Central memory CD8-positive, alpha-beta T cell (primary cell): Measurements from ENCODE around the gene C11orf86.

Experiments
- ATAC-seq: fragments of 150-1000 bp; cut with Tn5 transposase; replicated peaks from 2 replicates; pipeline ENCODE4 v1.10.0; 2022; ENCODE audit warnings: mild to moderate bottlenecking, moderate FRiP score, moderate number of reproducible peaks; ENCODE audit not compliant: poor library complexity, severe bottlenecking; ENCODE audit errors: extremely low read depth
- DNase-seq, 2 donors: peaks; one replicate each; pipeline ENCODE4 v3.0.0; 2021; ENCODE audit warnings: low spot score in 2 of 2
- H3K27ac Mint-ChIP-seq: one replicate; pipeline ENCODE4 v1.8.0; 2022; ENCODE audit warnings: low read depth, mild to moderate bottlenecking, moderate library complexity, mixed read lengths
- H3K27me3 Mint-ChIP-seq: one replicate; pipeline ENCODE4 v1.8.0; 2022; ENCODE audit warnings: mixed read lengths
- H3K36me3 Mint-ChIP-seq: one replicate; pipeline ENCODE4 v1.8.0; 2022; ENCODE audit warnings: mild to moderate bottlenecking, moderate library complexity, mixed read lengths; ENCODE audit not compliant: insufficient read depth
- H3K4me1 Mint-ChIP-seq: one replicate; pipeline ENCODE4 v1.8.0; 2022; ENCODE audit warnings: mixed read lengths
- H3K4me3 Mint-ChIP-seq: one replicate; pipeline ENCODE4 v1.8.0; 2022; ENCODE audit warnings: mild to moderate bottlenecking, moderate library complexity, mixed read lengths
- H3K9me3 Mint-ChIP-seq: one replicate; pipeline ENCODE4 v1.8.0; 2022; ENCODE audit warnings: mixed read lengths

Gene C11orf86

DNA sequence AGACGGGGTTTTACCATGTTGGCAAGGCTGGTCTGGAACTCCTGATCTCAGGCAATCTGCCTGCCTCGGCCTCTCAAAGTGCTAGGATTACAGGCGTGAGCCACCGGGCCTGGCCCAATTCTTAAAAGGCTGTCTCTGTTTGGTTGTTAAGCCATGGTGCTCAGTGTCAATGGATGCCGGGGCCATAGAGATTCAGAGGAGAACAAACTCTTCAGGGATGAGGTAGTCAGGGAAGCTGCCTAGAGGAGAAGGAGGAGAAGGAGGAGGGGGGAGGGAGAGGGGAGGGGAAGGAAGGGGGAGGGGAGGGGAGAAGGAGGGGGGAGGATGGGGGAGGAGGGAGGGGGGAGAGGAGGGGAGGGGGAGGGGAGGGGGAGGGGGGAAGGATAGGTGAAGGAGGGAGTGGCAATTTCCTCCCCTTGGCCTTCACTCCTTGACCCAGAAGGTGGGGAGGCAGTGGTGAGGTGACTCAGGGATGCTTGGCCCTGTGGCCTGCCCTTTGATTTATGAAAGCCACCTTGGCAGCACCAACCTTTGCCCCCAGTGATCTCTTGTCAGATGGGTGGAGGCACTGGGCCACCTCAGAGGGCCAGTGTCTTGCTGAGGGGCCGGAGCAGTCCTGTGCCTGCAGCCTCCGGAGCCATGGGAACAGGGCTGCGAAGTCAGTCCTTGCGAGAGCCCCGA, at the start of gene C11orf86:
Gene C11orf86, plus strand, starts transcription at position 581 of the 681 bp plus-strand sequence. Its CDS starts 59 bp downstream, at position 640.
- Mint-ChIP-seq H3K4me1 (no peaks in the 10 kb centered on the region), H3K4me3 (no peak within 1 kb of the TSS), H3K9me3 (no peaks in the 10 kb centered on the region), H3K27ac (no peak within 1 kb of the TSS), H3K36me3 (no peaks in the 10 kb centered on the region), H3K27me3 (peaks cover 20% of the 10 kb centered on the region)
- no peak for DNase-seq
- no peak for ATAC-seq

DNA sequence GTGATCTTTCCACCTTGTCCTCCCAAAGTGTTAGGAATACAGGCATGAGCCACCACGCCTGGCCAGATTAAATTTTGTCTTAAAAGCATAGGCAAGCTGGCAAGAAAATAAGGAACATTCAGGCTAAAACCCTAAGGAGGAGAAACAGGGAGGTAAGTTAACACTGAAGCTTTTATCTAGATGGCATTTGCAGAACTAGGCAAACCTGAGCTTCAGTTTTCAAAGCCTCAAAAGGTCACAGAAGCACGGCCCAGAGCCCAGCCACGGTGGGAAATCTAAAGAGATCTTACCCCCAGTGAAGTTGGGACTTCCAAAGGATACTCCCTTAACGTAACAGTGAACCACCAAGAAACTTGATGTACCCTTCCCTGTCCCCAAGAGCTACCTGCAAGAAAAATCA, 45.4 kb upstream of the C11orf86 start:
- ATAC-seq (no peak), DNase-seq (no peak)
- Mint-ChIP-seq H3K27me3 (peaks cover 20% of the 10 kb centered on the region), H3K27ac (no peak overlapping the region), H3K9me3 (no peaks in the 10 kb centered on the region), H3K4me3 (no peak overlapping the region), H3K4me1 (no peaks in the 10 kb centered on the region), H3K36me3 (no peaks in the 10 kb centered on the region)

DNA sequence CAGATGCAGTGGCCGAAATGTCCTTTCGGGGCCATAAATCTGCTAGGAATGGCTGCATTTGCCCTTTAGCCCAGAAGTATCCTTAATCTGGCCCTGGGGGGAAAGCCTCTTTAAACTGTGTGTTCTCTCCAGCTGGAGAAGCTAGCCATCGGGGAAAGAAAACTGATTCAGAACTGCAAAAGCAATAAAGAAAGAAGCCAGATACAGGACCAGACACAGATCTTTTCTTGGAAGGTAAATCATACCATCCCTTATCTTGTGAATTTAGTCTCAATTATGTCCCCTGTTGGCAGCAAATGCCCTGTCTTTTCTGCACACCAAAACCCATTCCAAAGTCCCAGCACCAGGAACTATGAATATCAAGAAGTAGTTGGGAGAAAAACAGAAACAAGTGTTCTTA, 42.6 kb upstream of the C11orf86 start:
- no peaks in the 10 kb centered on the region for H3K4me1 Mint-ChIP-seq
- H3K27ac Mint-ChIP-seq, result no peak overlapping the region
- H3K27me3 Mint-ChIP-seq, result peaks cover 22% of the 10 kb centered on the region
- H3K36me3 Mint-ChIP-seq, result no peaks in the 10 kb centered on the region
- no peaks in the 10 kb centered on the region for H3K9me3 Mint-ChIP-seq
- DNase-seq, result no peak
- H3K4me3 Mint-ChIP-seq, result no peak overlapping the region
- no peak for ATAC-seq

- ATAC-seq, result no peak
- H3K9me3 Mint-ChIP-seq, result no peaks in the 10 kb centered on the region
- peaks cover 22% of the 10 kb centered on the region for H3K27me3 Mint-ChIP-seq
- no peaks in the 10 kb centered on the region for H3K4me1 Mint-ChIP-seq
- no peaks in the 10 kb centered on the region for H3K36me3 Mint-ChIP-seq
- H3K4me3 Mint-ChIP-seq, result no peak overlapping the region
- no peak overlapping the region for H3K27ac Mint-ChIP-seq
- DNase-seq, result no peak
Measured at GRCh38 chr11:66933531-66933930, 41.6 kb upstream of the C11orf86 start.

- H3K27me3 Mint-ChIP-seq, result peaks cover 22% of the 10 kb centered on the region
- no peak for ATAC-seq
- H3K4me1 Mint-ChIP-seq, result no peaks in the 10 kb centered on the region
- no peaks in the 10 kb centered on the region for H3K9me3 Mint-ChIP-seq
- DNase-seq, result no peak
- no peaks in the 10 kb centered on the region for H3K36me3 Mint-ChIP-seq
- no peak overlapping the region for H3K27ac Mint-ChIP-seq
- no peak overlapping the region for H3K4me3 Mint-ChIP-seq
Measured at GRCh38 chr11:66934950-66935779, 39.9 kb upstream of the C11orf86 start.

- Mint-ChIP-seq H3K4me3 (no peak overlapping the region), H3K27me3 (peaks cover 22% of the 10 kb centered on the region), H3K36me3 (no peaks in the 10 kb centered on the region), H3K9me3 (no peaks in the 10 kb centered on the region), H3K4me1 (no peaks in the 10 kb centered on the region), H3K27ac (no peak overlapping the region)
- no peak for DNase-seq
- no peak for ATAC-seq
Measured at GRCh38 chr11:66936311-66936711, 38.8 kb upstream of the C11orf86 start.

GRCh38 chr11:66937193-66937733, 37.8 kb upstream of the C11orf86 start:
- ATAC-seq (no peak), DNase-seq (no peak)
- peaks cover 22% of the 10 kb centered on the region for H3K27me3 Mint-ChIP-seq
- no peak overlapping the region for H3K27ac Mint-ChIP-seq
- H3K4me1 Mint-ChIP-seq, result no peaks in the 10 kb centered on the region
- H3K9me3 Mint-ChIP-seq, result no peaks in the 10 kb centered on the region
- no peak overlapping the region for H3K4me3 Mint-ChIP-seq
- H3K36me3 Mint-ChIP-seq, result no peaks in the 10 kb centered on the region

DNA sequence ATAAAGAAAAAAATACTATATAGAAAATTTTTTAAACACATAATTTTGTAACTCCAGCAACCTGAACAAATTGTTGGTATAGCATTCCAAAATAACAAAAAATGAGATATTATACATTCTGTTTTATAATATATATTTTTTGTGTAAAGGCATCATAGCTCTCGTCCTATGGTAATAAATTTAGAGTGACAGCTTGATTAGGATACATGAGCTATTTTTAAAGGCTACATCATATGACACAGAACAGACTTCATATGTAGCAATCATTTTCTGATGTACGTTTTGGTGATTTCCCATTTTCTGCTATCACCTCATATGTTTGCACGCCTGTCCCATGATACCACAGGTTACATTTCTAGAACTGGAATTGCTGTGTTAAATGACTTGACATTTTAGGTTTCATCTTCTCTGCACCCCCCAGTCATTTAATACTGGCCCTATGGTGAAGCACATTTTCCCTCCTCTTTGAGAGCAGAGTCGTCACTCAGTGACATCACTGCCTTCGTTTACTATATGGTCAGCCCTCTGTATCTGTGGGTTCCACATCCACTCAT, 36.4 kb upstream of the C11orf86 start:
- Mint-ChIP-seq H3K4me3 (no peak overlapping the region), H3K4me1 (no peaks in the 10 kb centered on the region), H3K9me3 (no peaks in the 10 kb centered on the region), H3K27ac (no peak overlapping the region), H3K36me3 (no peaks in the 10 kb centered on the region), H3K27me3 (peaks cover 13% of the 10 kb centered on the region)
- ATAC-seq, result no peak
- no peak for DNase-seq

DNA sequence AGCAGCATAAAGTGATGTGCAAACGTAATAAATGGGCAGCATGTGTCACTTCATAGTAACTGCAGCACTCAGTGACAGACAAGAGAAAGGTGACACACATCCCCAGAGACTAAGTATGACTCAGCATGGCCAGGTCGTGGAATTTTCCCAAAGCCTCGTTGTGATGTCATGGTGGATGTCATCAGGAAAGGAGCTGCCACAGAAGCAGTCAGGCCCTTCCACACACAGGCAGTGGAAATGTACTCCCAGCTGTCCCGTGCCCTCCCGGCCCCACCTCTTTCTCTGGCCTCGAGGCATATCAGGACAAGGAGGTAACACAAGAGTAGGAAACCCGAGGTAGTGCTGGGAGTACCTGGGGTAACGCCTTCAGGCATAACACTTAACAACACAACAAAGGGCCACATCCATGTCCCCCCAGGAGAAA, 25.0 kb upstream of the C11orf86 start:
- Mint-ChIP-seq H3K9me3 (no peaks in the 10 kb centered on the region), H3K4me3 (no peak overlapping the region), H3K27ac (no peak overlapping the region), H3K36me3 (no peaks in the 10 kb centered on the region), H3K4me1 (no peaks in the 10 kb centered on the region), H3K27me3 (no peaks in the 10 kb centered on the region)
- no peak for ATAC-seq
- no peak for DNase-seq

- ATAC-seq (no peak), DNase-seq (no peak)
- Mint-ChIP-seq H3K27ac (no peak overlapping the region), H3K4me3 (no peak overlapping the region), H3K36me3 (no peaks in the 10 kb centered on the region), H3K4me1 (no peaks in the 10 kb centered on the region), H3K27me3 (no peaks in the 10 kb centered on the region), H3K9me3 (no peaks in the 10 kb centered on the region)
Measured at GRCh38 chr11:66951135-66951534, 24.0 kb upstream of the C11orf86 start.

DNA sequence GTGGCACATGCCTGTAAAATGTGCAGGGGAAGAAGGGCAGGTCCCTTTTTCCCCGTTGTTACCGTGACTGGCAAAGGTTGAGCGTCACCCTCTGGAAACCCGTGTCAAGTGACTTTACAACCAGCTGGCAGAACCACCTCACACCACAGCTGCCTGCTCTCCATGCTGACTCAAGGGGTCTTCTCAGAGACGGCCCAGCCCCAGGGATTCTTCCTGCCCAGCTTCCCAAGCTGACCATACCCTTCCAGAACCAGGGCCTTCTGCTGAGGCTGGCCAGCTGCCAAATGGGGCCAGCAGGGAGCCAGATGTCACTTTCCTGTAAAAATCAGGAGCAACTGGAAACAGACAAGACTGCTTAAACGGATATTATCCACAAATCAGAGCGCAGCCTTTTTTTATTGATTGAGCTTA, 23.2 kb upstream of the C11orf86 start:
- H3K27ac Mint-ChIP-seq, result no peak overlapping the region
- ATAC-seq (no peak), DNase-seq (no peak)
- peaks cover 4% of the 10 kb centered on the region for H3K4me1 Mint-ChIP-seq
- no peaks in the 10 kb centered on the region for H3K9me3 Mint-ChIP-seq
- H3K36me3 Mint-ChIP-seq, result no peaks in the 10 kb centered on the region
- H3K4me3 Mint-ChIP-seq, result no peak overlapping the region
- H3K27me3 Mint-ChIP-seq, result no peaks in the 10 kb centered on the region

DNA sequence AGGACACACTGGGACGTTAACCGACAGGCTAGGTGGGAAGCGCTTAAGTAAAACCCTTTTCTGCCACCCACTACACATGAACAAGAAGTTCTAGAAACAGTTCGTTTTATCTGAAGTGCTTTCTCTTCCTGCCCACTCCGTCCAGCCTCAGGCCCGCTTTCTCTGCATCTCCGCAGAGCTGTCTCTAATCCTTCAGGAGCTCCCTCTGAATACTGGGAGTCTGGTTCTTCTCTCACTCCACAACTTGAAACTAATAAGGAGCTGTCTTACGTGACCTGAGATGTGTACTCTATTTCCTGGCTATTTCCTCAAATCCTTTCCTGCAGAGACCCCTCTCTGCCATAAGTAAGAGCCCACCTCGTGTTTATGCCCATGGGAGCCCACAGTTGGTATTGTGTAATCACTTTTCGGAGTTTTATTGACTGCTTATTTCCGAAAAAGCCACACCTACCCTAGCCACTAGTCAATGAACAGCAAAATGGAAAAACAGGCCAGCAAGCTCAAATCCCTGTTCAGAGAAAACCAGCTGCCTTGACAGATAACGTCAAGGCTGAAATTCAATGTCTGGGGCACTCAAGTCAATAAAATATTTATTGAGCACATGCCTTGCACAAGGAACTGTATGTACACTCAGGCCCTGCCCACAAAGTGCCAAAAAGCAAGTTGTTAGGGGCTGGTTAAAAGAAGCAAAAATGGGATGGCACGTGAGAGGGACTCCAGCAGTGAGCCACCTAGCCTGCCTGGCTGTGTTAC, 21.8 kb upstream of the C11orf86 start:
- H3K27ac Mint-ChIP-seq, result no peak overlapping the region
- no peaks in the 10 kb centered on the region for H3K36me3 Mint-ChIP-seq
- no peaks in the 10 kb centered on the region for H3K9me3 Mint-ChIP-seq
- no peak for ATAC-seq
- H3K27me3 Mint-ChIP-seq, result no peaks in the 10 kb centered on the region
- H3K4me1 Mint-ChIP-seq, result peaks cover 6% of the 10 kb centered on the region
- no peak overlapping the region for H3K4me3 Mint-ChIP-seq
- no peak for DNase-seq
